ENCODE data around the gene EIF4A2. TPM values are rescaled to one million over a fixed set of nuclear protein-coding genes. Genes with fewer than 3 reads are reported as not detected.

The EIF4A2 gene
- total RNA-seq, 4 donors from 2014 or later, result 356 to 655 (median 412) TPM

DNA sequence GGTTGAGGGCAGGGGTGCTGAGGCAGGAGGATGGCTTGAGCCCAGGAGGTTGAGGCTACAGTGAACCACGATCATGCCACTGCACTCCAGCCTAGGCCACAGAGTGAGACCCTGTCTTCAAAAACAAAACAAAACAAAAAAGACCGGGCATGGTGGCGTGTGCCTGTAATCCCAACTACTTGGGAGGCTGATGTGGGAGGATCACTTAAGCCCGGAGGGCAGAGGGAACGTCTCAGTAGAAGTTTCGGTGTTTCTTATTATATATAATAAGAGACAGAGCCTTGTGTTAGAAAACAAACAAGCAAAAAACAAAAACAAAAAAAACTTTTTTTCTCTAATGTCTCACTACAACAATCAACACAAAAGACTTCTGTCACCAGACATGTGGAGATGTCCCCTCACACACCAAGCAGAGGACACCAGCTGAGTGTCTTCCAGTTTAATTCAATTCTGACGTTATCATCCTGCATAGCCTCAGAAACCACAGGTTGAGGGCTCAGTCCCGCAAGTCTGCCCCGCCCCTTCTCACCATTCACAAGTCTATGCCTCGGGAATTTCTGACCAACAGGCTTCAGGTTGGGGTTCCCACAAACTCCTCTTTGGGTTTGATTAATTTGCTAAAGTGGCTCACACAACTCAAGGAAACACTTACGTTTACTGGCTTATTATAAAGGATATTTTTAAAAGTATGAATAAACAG lies 24.0 kb upstream of the EIF4A2 start:
- WGBS, 2 donors, result 82 to 88% methylated on average over 11 of the region's 11 CpGs
- intact Hi-C loops (cut with DNase I), result loop anchor here (10.0 kb wide), 1 partner anchor 145 kb away; the partner anchor contains the start of gene AHSG
- no peak for TF ChIP-seq POLR2A (IDR thresholded peaks at IDR 0.05)
- TF ChIP-seq, protein P1, sequence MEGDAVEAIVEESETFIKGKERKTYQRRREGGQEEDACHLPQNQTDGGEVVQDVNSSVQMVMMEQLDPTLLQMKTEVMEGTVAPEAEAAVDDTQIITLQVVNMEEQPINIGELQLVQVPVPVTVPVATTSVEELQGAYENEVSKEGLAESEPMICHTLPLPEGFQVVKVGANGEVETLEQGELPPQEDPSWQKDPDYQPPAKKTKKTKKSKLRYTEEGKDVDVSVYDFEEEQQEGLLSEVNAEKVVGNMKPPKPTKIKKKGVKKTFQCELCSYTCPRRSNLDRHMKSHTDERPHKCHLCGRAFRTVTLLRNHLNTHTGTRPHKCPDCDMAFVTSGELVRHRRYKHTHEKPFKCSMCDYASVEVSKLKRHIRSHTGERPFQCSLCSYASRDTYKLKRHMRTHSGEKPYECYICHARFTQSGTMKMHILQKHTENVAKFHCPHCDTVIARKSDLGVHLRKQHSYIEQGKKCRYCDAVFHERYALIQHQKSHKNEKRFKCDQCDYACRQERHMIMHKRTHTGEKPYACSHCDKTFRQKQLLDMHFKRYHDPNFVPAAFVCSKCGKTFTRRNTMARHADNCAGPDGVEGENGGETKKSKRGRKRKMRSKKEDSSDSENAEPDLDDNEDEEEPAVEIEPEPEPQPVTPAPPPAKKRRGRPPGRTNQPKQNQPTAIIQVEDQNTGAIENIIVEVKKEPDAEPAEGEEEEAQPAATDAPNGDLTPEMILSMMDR (IDR thresholded peaks at IDR 0.05), result no peak
- no peaks in the 10 kb centered on the region for H3K36me3 ChIP-seq
- H3K4me3 ChIP-seq (replicated peaks in 1 of 3), result no peak overlapping the region
- H3K9me3 ChIP-seq, result no peaks in the 10 kb centered on the region
- H3K4me1 ChIP-seq, result no peaks in the 10 kb centered on the region
- no peaks in the 10 kb centered on the region for H3K27me3 ChIP-seq
- no peak overlapping the region for H3K27ac ChIP-seq
- DNase-seq, result no peak

DNA sequence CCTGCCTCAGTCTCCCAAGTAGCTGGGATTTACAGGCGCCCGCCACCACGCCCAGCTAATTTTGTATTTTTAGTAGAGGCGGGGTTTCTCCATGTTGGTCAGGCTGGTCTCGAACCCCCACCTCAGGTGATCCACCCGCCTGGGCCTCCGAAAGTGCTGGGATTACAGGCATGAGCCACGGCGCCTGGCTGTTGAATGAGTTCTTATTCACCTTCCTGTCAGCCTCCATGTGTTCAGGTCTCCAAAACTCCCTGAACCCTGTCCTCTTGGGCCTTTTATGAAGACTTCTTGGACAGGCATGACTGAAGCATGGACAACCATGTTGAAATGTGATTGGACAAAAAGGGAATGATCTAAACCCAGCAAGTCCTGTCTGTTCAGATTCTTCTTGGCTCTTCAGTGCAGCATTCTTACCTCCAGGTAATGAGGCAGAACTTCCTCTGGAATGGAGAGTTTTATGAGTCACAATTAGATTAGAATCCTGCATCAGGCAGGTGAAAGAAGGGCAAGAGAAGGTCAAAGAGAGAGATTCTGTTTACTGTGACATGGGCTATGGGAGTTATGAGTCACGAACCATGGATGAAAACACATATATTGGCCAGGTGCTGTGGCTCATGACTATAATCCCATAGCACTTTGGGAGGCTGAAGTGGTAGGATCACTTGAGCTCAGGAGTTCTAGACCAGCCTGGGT lies 23.1 kb upstream of the EIF4A2 start:
- peak in 1 of 2 donors; percentile 28 for TF ChIP-seq POLR2A (IDR thresholded peaks at IDR 0.05)
- TF ChIP-seq, protein P1 (IDR thresholded peaks at IDR 0.05), result no peak
- intact Hi-C loops (cut with DNase I), result no loop called here
- Histone ChIP-seq H3K36me3 (no peaks in the 10 kb centered on the region), H3K27me3 (no peaks in the 10 kb centered on the region), H3K4me1 (no peaks in the 10 kb centered on the region), H3K27ac (no peak overlapping the region), H3K9me3 (no peaks in the 10 kb centered on the region), H3K4me3 (replicated peaks in 1 of 3) (no peak overlapping the region)
- WGBS, 2 donors, result 64 to 78% methylated on average over 10 of the region's 10 CpGs
- DNase-seq, result peak; percentile 63 to 65

DNA sequence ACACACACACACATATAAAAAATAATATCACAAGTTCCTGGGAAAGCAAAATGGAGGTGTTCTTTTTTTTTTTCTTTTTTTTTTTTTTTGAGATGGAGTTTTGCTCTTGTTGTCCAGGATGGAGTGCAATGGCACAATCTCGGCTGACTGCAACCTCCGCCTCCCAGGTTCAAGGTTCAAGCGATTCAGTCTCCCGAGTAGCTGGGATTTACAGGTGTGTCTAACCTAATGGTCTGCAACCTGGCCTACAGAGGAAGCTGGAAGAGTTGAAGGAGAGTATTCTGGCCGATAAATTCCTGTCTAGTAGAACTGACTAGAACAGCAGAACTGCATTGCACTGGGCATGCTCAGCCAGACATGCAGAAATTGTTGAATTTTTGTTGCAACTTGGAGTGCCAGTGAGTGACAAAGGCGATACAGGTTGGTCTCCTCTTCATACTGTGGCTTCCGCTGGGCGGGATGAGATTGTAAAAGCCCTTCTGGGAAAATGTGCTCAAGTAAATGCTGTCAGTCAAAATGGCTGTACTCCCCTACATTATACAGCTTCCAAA lies 22.4 kb upstream of the EIF4A2 start:
- H3K36me3 ChIP-seq, result no peaks in the 10 kb centered on the region
- DNase-seq, result peak in 1 of 2 donors; percentile 5
- no peaks in the 10 kb centered on the region for H3K9me3 ChIP-seq
- TF ChIP-seq, protein P1 (IDR thresholded peaks at IDR 0.05), result no peak
- TF ChIP-seq POLR2A (IDR thresholded peaks at IDR 0.05), result no peak
- H3K27ac ChIP-seq, result no peak overlapping the region
- intact Hi-C loops (cut with DNase I), result no loop called here
- H3K4me3 ChIP-seq (replicated peaks in 1 of 3), result no peak overlapping the region
- H3K4me1 ChIP-seq, result no peaks in the 10 kb centered on the region
- H3K27me3 ChIP-seq, result no peaks in the 10 kb centered on the region
- WGBS, 2 donors, result 82 to 86% methylated on average over 8 of the region's 8 CpGs

GRCh38 chr3:186772281-186772694 lies 11.1 kb upstream of the EIF4A2 start:
- no peak for TF ChIP-seq POLR2A (IDR thresholded peaks at IDR 0.05)
- TF ChIP-seq, protein P1 (IDR thresholded peaks at IDR 0.05), result no peak
- WGBS, 2 donors, result 18 to 30% methylated on average over 26 of the region's 26 CpGs

More at GRCh38 chr3:186772281-186772694, 11.1 kb upstream of the EIF4A2 start:
- intact Hi-C loops (cut with DNase I), result no loop called here
- H3K4me1 ChIP-seq, result peaks cover 3 to 7% of the 10 kb centered on the region in 2 donors
- H3K4me3 ChIP-seq (replicated peaks in 1 of 3), result peak overlapping the region in 2 of 3 donors; percentile 23 to 31
- no peak overlapping the region for H3K27ac ChIP-seq
- no peaks in the 10 kb centered on the region for H3K9me3 ChIP-seq
- H3K36me3 ChIP-seq, result no peaks in the 10 kb centered on the region
- no peak for DNase-seq
- H3K27me3 ChIP-seq, result no peaks in the 10 kb centered on the region
